Activated naive CD8-positive, alpha-beta T cell treated with anti-CD3 and anti-CD28 coated beads, Interleukin-2, amount 10 ng/mL, durations not matched to agents 7 days and 5 days (primary cell): ENCODE measurements around the gene BMAL1. TPM values are rescaled to one million over a fixed set of nuclear protein-coding genes. Genes with fewer than 3 reads are reported as not detected.
A peak's percentile ranks its signal among the peaks of the same experiment; 100 is the strongest.

Source experiments
- ATAC-seq: fragments of 150-1000 bp; cut with Tn5 transposase; one replicate; pipeline ENCODE4 v1.10.0; 2021; ENCODE audit warnings: low read depth, moderate library complexity
- POLR2A ChIA-PET: fragments of 350-600 bp; sonication (Branson Sonifier 250); formaldehyde crosslinking; loops from one replicate; lab custom pipeline; 2021; ENCODE audit warnings: antibody characterized with exemption; lab: Charles Lee
- DNase-seq: peaks from one replicate; pipeline ENCODE4 v3.0.0; 2021
- H3K27ac Mint-ChIP-seq: one replicate; pipeline ENCODE4 v1.8.0; 2022; ENCODE audit warnings: mild to moderate bottlenecking, mixed read lengths
- H3K27me3 Mint-ChIP-seq: one replicate; pipeline ENCODE4 v1.8.0; 2022; ENCODE audit warnings: mild to moderate bottlenecking, moderate library complexity, mixed read lengths
- H3K36me3 Mint-ChIP-seq: one replicate; pipeline ENCODE4 v1.8.0; 2021; ENCODE audit warnings: mild to moderate bottlenecking, mixed read lengths
- H3K4me1 Mint-ChIP-seq: one replicate; pipeline ENCODE4 v1.8.0; 2021; ENCODE audit warnings: mixed read lengths
- H3K4me3 Mint-ChIP-seq: one replicate; pipeline ENCODE4 v1.8.0; 2022; ENCODE audit warnings: mild to moderate bottlenecking, moderate library complexity, mixed read lengths
- H3K9me3 Mint-ChIP-seq: one replicate; pipeline ENCODE4 v1.8.0; 2021; ENCODE audit warnings: mixed read lengths
- total RNA-seq, 2 experiments: library from RNA; stranded (reverse); gene quantifications; one replicate each; pipeline ENCODE4 v1.2.3, GENCODE V29; 2021

Gene BMAL1
- total RNA-seq, 2 experiments from 2014 or later, result 76.8 to 83.3 TPM

DNA sequence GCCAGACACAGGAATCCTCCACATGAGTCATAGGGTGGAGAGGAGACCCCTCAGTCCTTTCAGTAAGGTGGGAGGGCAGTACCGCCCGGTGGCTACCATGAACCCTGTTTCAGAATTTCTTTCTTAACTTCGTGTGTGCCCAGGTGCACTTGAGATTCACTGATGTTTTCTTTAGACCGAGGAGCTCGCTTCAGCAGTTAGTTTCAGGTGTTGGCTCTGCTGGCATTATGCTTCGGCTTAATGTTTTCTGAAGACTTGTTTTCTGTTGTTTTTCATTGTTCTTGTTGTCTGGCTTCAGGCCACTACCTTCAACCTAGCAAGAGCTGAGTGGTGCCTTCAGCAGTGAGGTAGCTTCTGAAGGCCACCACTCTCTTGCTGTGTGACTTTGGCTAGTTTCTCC is 71.5 kb downstream of the BMAL1 start:
- DNase-seq, result no peak
- peaks cover 21% of the 10 kb centered on the region for H3K4me1 Mint-ChIP-seq
- H3K27ac Mint-ChIP-seq, result no peak overlapping the region
- peaks cover 12% of the 10 kb centered on the region for H3K36me3 Mint-ChIP-seq
- POLR2A ChIA-PET, result no interaction called here
- H3K4me3 Mint-ChIP-seq, result no peak overlapping the region
- H3K9me3 Mint-ChIP-seq, result no peaks in the 10 kb centered on the region
- H3K27me3 Mint-ChIP-seq, result no peaks in the 10 kb centered on the region
- ATAC-seq, result no peak

DNA sequence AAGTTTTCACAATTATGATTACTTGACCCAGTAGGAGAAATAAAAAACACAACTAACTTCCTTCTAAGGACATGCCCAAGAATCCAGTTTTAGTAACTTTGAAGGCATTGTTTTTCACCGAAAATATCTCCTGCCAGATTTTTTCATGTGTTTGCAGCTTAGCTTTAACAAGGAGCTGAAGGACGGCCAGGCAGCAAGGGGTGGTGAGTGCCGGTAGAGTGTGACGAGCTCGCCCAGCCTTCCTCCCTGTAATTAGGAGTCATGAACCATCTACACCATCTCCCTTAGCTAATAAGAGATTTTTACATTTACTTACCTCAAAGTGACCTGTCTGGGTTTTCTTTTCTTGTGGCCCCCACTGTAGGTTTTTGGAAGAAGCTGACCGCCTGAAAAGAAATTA is 72.0 kb downstream of the BMAL1 start:
- Mint-ChIP-seq H3K9me3 (no peaks in the 10 kb centered on the region), H3K36me3 (peaks cover 13% of the 10 kb centered on the region), H3K27me3 (no peaks in the 10 kb centered on the region), H3K27ac (no peak overlapping the region), H3K4me3 (no peak overlapping the region), H3K4me1 (peaks cover 23% of the 10 kb centered on the region)
- POLR2A ChIA-PET, result no interaction called here
- no peak for ATAC-seq
- DNase-seq, result no peak

DNA sequence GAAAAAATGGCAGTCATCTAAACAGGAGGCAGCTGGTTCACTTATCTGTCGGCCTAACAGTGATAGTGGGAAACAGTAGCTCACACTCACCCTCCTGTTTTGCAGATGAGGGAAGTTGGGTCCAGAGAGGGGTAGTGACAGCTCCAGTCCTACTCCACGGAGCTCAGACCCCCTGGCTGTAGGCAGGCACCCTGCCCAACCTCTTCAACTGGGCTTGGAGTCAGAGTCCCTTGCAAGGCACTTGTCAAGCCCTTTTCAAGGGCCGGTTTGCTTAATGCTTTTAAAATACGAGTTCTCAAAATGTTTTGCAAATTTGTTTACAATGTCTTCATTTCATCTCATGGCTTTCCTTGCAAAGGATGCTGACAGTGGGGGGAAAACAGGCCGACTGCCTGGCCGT is 75.1 kb downstream of the BMAL1 start:
- H3K27me3 Mint-ChIP-seq, result no peaks in the 10 kb centered on the region
- DNase-seq, result no peak
- no peak for ATAC-seq
- peaks cover 17% of the 10 kb centered on the region for H3K4me1 Mint-ChIP-seq
- H3K27ac Mint-ChIP-seq, result no peak overlapping the region
- peaks cover 17% of the 10 kb centered on the region for H3K36me3 Mint-ChIP-seq
- H3K4me3 Mint-ChIP-seq, result no peak overlapping the region
- POLR2A ChIA-PET, result no interaction called here
- no peaks in the 10 kb centered on the region for H3K9me3 Mint-ChIP-seq

DNA sequence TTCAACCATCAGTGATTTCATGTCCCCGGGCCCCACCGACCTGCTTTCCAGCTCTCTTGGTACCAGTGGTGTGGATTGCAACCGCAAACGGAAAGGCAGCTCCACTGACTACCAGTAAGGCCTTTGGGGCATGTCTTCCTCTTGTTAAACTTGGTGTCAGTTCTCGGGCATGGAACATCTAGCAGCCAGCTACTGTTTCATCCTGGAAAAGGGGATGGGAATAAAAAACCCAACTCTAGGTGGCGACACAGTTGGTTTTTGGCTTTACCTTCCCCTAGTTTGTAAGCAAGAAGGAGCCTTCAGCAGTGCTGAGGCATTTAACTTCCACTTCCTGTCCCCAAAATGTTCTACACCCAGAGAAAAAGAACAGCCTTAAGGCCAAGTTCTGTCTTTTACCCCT is 76.7 kb downstream of the BMAL1 start:
- POLR2A ChIA-PET, result no interaction called here
- H3K27me3 Mint-ChIP-seq, result no peaks in the 10 kb centered on the region
- ATAC-seq (no peak), DNase-seq (no peak)
- H3K9me3 Mint-ChIP-seq, result no peaks in the 10 kb centered on the region
- H3K36me3 Mint-ChIP-seq, result peaks cover 17% of the 10 kb centered on the region
- H3K27ac Mint-ChIP-seq, result no peak overlapping the region
- no peak overlapping the region for H3K4me3 Mint-ChIP-seq
- H3K4me1 Mint-ChIP-seq, result peaks cover 7% of the 10 kb centered on the region

DNA sequence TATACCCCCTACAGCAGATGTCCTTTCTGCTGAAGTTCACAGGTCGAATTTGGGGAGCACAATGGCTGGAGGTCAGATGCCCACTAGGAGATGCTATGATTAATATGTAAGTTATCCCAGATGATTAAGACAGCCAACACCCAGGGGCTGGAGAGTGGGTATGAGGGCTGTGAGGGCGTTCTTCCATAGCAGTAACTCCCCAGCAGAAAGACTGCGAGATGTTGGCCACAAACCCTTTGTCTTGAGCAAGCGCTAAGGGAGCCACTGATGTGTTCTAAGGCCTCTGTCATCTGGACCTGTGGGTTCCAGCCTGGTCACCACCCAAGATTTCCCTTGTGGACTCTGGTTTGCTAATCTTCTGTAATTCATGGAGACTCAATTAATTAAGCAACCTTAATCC is 77.6 kb downstream of the BMAL1 start:
- no peak for ATAC-seq
- Mint-ChIP-seq H3K27me3 (no peaks in the 10 kb centered on the region), H3K36me3 (peaks cover 15% of the 10 kb centered on the region), H3K27ac (no peak overlapping the region), H3K4me3 (no peak overlapping the region), H3K4me1 (peaks cover 7% of the 10 kb centered on the region), H3K9me3 (no peaks in the 10 kb centered on the region)
- DNase-seq, result no peak
- POLR2A ChIA-PET, result no interaction called here

DNA sequence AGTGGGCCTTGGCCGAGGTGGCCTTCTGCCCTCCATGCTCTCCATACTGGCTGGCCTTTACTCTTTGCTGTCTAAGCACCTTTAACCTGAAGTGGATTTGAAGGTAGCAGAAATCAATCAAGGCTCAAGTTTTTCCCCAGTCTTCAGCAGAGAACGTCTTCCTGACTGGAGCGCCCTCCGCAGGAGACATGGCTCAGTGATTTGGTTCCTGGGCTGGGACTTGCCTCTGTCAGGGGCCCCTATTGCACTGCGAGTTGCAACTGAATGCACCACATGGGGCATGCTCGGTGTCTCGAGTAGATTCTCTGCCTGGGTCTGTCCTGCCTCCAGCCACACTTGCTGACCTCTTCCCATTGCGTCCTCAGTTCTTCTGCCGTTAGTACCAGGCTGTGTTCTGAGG is 79.6 kb downstream of the BMAL1 start:
- POLR2A ChIA-PET, result no interaction called here
- no peak for ATAC-seq
- Mint-ChIP-seq H3K4me1 (peaks cover 4% of the 10 kb centered on the region), H3K27me3 (no peaks in the 10 kb centered on the region), H3K9me3 (no peaks in the 10 kb centered on the region), H3K36me3 (peaks cover 13% of the 10 kb centered on the region), H3K4me3 (no peak overlapping the region), H3K27ac (no peak overlapping the region)
- no peak for DNase-seq

DNA sequence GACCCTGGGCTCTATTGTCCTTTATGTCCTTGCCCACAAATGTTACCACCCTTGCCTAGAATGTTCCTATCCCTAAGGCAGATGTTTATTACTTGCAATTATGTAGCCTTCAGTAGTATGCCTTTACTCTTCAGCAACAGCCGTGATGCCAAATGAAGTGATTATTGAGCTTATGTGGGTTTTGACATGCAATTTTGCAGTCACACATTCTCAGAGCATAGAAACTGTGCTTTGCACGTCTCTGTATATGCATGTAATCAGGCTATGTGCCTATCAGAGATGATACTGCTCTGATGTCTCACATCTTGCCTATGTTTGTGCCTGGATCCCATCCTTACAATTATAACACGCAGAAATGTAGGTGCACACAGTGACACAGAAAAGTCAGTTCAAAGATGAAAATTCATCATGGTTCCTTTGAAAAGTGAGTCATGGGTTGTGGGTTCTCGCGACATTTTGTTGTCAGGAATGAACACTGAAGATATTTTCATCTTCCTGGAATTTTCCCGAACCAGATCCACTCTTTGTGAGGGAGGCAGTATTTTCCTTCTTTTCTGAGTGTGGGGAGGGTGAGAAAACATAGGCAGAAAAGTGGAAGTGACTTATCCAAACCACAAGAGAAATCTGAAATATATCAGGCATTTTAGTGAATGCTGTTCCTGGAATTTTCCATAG is 81.1 kb downstream of the BMAL1 start:
- H3K27me3 Mint-ChIP-seq, result no peaks in the 10 kb centered on the region
- DNase-seq (no peak), ATAC-seq (no peak)
- POLR2A ChIA-PET, result no interaction called here
- H3K27ac Mint-ChIP-seq, result no peak overlapping the region
- no peaks in the 10 kb centered on the region for H3K9me3 Mint-ChIP-seq
- H3K4me3 Mint-ChIP-seq, result no peak overlapping the region
- peaks cover 13% of the 10 kb centered on the region for H3K36me3 Mint-ChIP-seq
- peaks cover 4% of the 10 kb centered on the region for H3K4me1 Mint-ChIP-seq

DNA sequence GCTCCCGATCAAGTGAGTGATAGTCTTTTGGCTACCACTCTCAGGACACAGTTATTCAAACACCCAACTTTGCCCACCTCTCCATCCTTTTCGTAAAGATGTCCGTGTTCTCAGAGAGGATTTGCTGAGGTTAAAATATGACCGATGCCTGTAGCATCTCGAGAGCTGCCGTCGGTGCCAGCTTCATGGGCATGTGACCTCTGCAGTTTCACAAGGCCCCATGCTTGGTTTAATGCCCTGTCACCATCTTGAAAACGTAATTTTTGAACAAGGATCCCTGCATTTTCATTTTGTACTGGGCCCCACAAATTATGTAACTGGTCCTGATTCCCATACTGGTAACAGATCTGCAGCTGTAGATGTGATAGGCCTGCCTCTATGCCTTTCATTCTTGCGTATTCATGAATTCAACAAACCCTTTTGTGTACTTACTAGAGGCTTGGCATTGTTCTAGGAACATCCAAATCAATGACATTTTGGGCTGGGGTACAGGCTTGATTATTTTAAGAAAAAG is 85.1 kb downstream of the BMAL1 start:
- H3K4me3 Mint-ChIP-seq, result no peak overlapping the region
- no peaks in the 10 kb centered on the region for H3K27me3 Mint-ChIP-seq
- no peaks in the 10 kb centered on the region for H3K4me1 Mint-ChIP-seq
- ATAC-seq, result no peak
- DNase-seq, result no peak
- H3K27ac Mint-ChIP-seq, result no peak overlapping the region
- POLR2A ChIA-PET, result no interaction called here
- H3K36me3 Mint-ChIP-seq, result peaks cover 16% of the 10 kb centered on the region
- H3K9me3 Mint-ChIP-seq, result no peaks in the 10 kb centered on the region

DNA sequence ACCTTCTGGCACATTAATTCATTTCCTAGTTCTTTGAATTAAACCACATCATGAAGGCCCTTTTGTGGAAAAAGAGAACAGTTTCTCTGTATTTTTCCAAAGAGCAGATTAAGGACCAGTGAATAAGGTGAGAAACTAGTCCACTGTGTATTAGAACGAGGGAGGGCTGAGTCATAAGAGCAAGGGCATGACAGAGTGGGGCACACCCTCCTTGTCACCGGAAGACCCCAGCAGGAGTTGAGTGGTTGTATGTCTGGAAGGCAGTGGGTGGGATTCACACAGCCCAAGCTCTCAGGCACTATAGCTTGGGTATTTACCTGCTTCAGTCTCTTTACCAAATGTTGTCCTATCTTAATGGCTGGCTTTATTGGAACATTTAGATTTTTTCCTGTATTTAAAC is 86.8 kb downstream of the BMAL1 start:
- DNase-seq (no peak), ATAC-seq (no peak)
- POLR2A ChIA-PET, result no interaction called here
- Mint-ChIP-seq H3K4me3 (no peak overlapping the region), H3K4me1 (no peaks in the 10 kb centered on the region), H3K9me3 (no peaks in the 10 kb centered on the region), H3K36me3 (peaks cover 21% of the 10 kb centered on the region), H3K27ac (peak overlapping the region; percentile 5), H3K27me3 (no peaks in the 10 kb centered on the region)

DNA sequence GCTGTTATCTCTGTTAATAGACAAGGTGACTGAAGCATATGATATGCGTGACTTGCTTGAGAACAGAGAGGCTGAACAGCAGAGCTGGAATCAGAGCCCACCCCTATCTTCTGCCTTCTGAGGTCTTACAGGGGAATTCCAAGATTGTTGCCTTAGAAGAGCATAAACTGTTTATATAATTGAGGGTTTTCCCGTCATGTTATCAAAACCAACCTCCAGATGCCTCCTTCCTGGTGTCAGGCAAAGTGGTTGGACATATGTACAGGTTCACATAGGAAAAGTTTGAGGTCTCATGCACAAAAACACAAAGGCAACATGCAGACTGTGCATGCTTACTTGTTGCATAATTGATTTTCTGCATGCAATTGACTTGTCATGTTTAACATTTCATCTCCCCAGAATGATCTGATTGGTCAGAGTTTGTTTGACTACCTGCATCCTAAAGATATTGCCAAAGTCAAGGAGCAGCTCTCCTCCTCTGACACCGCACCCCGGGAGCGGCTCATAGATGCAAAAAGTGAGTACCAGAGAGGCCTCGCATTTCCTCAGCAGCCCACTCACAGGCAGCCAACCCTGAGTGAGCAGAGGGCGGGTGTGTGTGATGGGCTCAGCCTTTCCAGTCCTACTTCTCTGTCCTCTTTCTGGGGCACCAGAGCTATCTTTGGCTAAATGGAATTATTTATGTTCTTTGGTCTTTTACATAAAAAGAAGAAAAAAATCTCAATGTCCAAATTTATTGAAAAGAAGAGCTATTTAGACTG is 88.9 kb downstream of the BMAL1 start:
- H3K36me3 Mint-ChIP-seq, result peaks cover 13% of the 10 kb centered on the region

DNA sequence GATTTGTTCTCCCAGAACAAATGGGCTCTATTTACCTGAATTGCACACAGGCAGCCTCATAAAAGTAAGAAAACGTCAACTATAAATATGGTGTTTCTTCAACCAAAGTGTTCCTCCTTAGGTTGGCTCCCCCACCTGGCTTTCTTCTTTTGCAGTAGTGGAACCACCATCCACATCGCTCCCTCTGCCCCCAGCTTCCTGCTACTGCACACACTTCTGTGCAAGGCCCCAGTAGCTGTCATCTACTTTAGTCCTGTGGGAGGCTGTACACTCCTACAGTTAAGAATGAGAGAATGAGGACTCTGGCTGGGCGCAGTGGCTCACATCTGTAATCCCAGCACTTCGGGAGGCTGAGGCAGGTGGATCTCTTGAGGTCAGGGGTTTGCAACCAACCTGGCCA is 89.5 kb downstream of the BMAL1 start:
- H3K27ac Mint-ChIP-seq, result no peak overlapping the region

More for the DNA sequence above, 88.9 kb downstream of the BMAL1 start:
- POLR2A ChIA-PET, result no interaction called here
- ATAC-seq (no peak), DNase-seq (no peak)
- no peaks in the 10 kb centered on the region for H3K4me1 Mint-ChIP-seq
- no peak overlapping the region for H3K4me3 Mint-ChIP-seq
- H3K27ac Mint-ChIP-seq, result no peak overlapping the region
- no peaks in the 10 kb centered on the region for H3K9me3 Mint-ChIP-seq
- H3K27me3 Mint-ChIP-seq, result no peaks in the 10 kb centered on the region

DNA sequence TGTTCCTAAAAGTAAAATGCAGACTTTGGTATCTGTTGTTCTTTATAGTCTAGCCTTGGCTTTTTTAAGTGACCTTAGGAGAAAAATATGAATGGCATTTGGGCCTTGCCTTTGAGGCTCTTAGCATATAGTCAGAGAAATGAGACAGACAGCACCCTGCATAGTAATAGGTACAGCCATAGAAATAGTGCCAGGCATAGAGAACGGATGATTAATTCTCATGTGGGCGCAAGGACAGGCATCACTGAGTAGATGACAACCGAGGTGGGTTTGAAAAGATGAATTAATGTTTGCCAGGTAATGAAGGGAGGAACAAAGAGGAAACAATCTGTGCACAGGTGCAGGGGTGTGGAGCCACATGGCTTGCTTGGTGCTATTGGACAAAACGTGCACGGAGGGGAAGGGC is 90.5 kb downstream of the BMAL1 start:
- no peak overlapping the region for H3K27ac Mint-ChIP-seq
- peaks cover 13% of the 10 kb centered on the region for H3K36me3 Mint-ChIP-seq
- POLR2A ChIA-PET, result no interaction called here

More for the DNA sequence above, 89.5 kb downstream of the BMAL1 start:
- no peak for DNase-seq
- Mint-ChIP-seq H3K36me3 (peaks cover 13% of the 10 kb centered on the region), H3K27me3 (no peaks in the 10 kb centered on the region), H3K9me3 (no peaks in the 10 kb centered on the region), H3K4me3 (no peak overlapping the region), H3K4me1 (no peaks in the 10 kb centered on the region)
- POLR2A ChIA-PET, result no interaction called here
- no peak for ATAC-seq

DNA sequence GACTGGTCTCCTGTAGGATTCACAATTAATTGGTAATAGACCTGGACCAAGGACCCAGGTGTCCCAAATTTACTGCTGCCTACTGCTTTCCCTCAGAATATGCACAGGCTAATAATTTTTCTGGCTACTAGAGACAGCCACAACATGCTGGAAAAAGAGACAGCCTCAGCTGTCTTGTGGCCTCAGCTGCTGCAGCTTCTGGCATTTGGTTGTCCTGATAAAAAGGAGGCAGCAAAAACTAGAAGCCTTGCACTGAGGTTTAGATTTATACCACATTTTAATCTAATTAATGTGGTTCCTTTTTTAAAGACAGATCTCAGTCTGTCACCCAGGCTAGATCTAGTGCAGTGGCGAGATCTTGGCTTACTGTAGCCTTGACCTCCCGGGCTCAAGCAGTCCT is 95.6 kb downstream of the BMAL1 start:
- ATAC-seq, result no peak
- H3K27ac Mint-ChIP-seq, result no peak overlapping the region
- H3K27me3 Mint-ChIP-seq, result no peaks in the 10 kb centered on the region
- H3K4me3 Mint-ChIP-seq, result no peak overlapping the region
- POLR2A ChIA-PET, result no interaction called here
- H3K4me1 Mint-ChIP-seq, result peaks cover 1% of the 10 kb centered on the region
- no peak for DNase-seq
- no peaks in the 10 kb centered on the region for H3K9me3 Mint-ChIP-seq
- peaks cover 27% of the 10 kb centered on the region for H3K36me3 Mint-ChIP-seq

More for the DNA sequence above, 90.5 kb downstream of the BMAL1 start:
- Mint-ChIP-seq H3K9me3 (no peaks in the 10 kb centered on the region), H3K4me3 (no peak overlapping the region), H3K27me3 (no peaks in the 10 kb centered on the region), H3K4me1 (no peaks in the 10 kb centered on the region)
- DNase-seq, result no peak
- no peak for ATAC-seq

DNA sequence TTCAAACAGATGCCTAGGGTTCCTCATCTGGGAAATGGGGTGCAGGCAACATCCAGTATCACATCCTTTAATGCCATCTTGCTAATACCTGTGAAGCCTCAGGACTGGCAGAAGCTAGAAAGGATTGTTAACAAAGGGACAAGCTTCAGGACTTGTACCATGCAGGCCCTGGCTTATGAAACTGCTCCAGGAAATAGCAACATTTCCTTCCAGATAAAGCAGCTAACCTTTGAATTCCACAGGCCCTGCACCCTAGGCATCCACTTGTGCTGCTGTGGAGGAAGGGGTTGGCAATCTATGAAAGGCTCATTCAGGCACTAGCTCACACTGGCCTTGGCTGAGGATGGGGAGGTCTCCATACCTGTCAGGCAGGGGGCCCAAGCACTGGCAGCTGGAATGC is 98.2 kb downstream of the BMAL1 start:
- no peaks in the 10 kb centered on the region for H3K9me3 Mint-ChIP-seq
- H3K27ac Mint-ChIP-seq, result no peak overlapping the region
- H3K36me3 Mint-ChIP-seq, result peaks cover 25% of the 10 kb centered on the region
- ATAC-seq (no peak), DNase-seq (no peak)
- POLR2A ChIA-PET, result no interaction called here
- H3K4me3 Mint-ChIP-seq, result no peak overlapping the region
- no peaks in the 10 kb centered on the region for H3K27me3 Mint-ChIP-seq
- peaks cover 1% of the 10 kb centered on the region for H3K4me1 Mint-ChIP-seq
